GM21825 (cell line): ENCODE data around the gene GRID1.

Source experiments
- ATAC-seq: cut with Tn5 transposase; IDR thresholded peaks from one replicate; pipeline ENCODE4 v1.9.1; 2021; ENCODE audit warnings: mild to moderate bottlenecking, moderate library complexity; ENCODE audit not compliant: unreplicated experiment

The GRID1 gene

GRCh38 chr10:86027346-86027745 is 339.2 kb downstream of the GRID1 start:
- ATAC-seq, result no peak

- ATAC-seq, result no peak
Measured at GRCh38 chr10:86025509-86025908, 341.1 kb downstream of the GRID1 start.

- no peak for ATAC-seq
Measured at GRCh38 chr10:86024281-86025041, 342.1 kb downstream of the GRID1 start.

DNA sequence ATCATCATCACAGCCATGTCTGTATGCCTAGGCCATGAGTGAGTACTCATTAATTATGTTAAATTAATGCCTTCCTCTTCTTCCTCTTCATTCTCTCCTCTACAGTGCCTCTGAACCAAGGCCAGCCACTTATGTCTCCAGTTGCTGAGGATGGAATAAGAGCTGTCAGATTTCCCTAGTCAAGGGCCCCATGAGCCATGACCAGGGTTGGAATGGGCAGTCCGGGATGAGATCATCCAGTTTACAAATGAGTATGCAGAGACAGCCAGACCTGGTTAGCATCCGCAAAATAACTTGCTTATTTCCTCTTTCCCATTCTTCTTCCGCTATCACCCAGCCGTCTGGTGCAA is 342.7 kb downstream of the GRID1 start:
- no peak for ATAC-seq

DNA sequence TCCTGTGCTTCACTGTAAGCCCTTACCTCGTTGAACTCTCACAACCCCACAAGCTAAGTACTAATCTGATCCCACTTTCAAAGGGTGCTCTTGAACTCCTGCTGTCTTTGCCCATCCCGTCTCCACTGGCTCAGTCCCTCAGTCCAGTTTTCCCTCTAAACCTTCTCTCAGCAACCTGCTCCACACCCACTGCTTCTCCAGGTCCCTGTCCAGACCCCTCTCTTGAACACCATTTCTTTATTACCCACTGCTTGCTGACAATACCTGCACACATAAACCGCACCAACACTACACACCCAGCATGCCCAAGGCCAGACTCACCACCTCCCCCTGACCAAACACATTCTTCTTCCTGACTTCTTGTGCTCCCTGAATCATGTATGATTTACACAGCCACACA is 343.3 kb downstream of the GRID1 start:
- no peak for ATAC-seq

GRCh38 chr10:86022906-86023305 is 343.7 kb downstream of the GRID1 start:
- no peak for ATAC-seq

GRCh38 chr10:86020134-86020533 is 346.5 kb downstream of the GRID1 start:
- ATAC-seq, result no peak

DNA sequence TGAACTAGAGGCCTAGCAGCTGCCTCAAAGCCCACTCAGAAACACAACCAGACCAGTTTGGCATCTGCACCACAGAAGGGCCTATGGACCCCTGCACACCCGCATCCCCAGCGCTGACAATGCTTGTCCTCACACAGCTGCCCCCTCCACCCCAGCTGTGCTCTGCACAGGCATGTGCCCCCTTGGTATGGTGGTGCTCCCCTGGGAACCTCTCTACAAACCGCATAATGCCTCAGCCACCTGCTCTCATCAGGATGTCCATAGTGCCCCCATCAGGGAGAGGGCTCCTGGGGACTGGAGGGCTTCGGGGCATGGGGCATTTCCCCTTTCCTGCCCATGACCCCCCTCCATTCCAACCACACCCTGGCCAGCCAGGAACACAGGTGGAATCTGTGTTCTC is 347.5 kb downstream of the GRID1 start:
- ATAC-seq, result no peak

DNA sequence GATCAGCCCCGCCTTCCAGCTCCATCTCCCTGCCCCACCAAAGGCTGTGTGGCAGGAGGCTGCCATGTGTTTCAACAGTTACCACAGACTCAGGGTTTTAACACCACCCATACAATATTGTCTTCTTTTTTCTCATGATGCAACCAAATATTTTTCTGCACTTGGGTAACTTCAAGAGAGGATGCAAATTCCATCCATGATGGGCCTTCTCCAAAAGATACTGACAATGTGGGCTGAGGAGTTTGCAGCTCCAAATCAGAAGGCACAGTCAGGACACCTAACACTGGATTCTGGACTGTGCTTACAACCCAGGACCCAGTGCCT is 347.9 kb downstream of the GRID1 start:
- ATAC-seq, result no peak

DNA sequence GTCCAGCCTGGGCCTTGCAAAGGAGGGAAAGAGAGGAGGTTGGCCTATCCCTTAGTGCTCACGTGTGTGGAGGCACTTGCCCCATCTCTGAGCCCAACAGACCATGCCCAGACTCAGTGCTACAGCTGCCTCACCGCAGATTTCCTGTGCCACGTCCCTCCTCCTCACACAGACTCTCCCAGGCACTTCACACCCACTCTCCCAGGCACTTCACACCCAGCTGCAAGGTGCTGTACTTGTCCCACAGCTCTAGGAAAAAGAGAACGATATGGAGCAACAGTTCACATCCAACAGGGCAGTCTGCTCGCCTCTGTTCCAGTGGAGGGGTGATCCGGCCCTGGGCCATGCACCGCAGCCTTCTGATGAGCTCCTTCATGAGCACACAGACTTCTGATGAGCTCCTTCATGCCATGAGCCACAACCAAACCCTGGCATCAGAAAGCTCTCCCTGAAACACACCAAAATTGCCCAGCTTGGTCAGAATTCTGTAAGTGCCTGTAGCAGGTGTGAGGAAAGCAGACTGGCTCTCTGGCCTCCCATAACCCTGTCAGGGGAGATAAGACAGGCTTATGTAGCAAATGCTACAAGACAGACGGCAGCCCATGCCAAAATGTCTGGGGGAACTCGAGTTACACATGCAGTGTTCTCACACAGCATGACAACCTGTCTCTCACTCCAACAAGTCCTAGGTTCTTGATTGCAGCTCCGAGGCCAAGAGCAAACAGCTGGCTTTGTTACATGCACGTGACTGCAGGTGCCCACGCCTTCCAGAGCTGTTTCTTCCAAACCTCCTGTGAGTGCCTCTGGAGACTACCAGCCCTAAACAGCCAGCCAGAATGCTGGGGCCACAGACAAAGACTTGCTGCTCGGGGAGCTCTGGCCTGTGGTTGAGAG is 348.5 kb downstream of the GRID1 start:
- ATAC-seq, result peak; percentile 75

- no peak for ATAC-seq
Measured at GRCh38 chr10:86013568-86013967, 353.0 kb downstream of the GRID1 start.

- ATAC-seq, result no peak
Measured at GRCh38 chr10:86007171-86007570, 359.4 kb downstream of the GRID1 start.

DNA sequence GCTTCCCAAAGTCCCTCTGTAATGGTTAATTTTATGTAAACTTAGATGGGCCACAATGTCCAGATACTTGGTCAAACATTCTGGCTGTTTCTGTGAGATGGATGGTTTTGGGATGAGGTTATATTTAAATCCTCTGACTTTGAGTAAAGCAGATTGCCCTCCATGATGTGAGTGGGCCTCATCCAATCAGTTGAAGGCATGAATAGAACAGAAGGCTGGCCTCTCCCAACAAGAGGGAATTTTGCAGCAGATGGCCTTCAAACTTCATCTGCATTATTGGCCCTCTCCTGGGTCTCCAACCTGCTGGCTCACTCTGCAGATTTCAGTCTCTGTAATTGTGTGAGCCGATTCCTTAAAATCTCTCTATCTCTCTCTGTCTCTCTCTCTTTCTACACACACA is 362.3 kb downstream of the GRID1 start:
- ATAC-seq, result no peak

GRCh38 chr10:86003201-86003621 is 363.4 kb downstream of the GRID1 start:
- no peak for ATAC-seq

- no peak for ATAC-seq
Measured at GRCh38 chr10:86001521-86001920, 365.1 kb downstream of the GRID1 start.

DNA sequence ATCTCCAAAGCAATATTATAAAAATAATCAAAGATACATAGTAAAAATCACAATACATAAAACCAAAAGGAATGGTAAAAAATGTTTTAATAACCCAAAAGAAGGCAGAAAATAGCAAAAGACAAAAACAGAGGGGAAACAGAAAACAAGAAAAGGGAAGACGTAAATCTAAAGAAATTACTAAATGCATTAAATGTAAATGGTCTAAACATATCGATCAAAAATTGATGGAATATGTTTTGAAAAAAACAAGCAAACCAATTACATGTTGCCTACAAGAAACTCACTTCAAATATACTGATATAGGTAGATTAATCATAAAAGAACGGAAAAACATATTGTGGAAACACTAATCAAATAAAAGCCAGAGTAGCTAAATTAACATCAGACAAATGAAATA is 369.1 kb downstream of the GRID1 start:
- no peak for ATAC-seq

DNA sequence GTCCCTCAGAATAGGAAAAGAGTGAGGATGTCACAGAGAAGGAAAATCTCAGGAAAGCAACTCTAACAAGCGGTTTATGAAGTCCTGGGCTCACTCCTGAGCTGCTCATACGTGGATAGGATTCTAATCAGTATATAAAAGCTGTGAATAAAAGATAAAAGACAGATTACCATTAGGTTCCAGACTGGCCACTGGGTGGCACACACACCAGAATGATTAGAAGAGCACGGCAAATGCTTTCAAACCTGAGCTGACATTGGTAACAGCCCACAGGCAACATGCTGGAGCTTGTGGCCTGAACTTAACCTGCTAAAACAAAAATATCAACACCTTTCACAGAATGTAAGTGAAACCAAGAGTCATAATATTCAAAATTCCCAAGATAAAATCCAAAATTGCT is 370.8 kb downstream of the GRID1 start:
- ATAC-seq, result no peak

DNA sequence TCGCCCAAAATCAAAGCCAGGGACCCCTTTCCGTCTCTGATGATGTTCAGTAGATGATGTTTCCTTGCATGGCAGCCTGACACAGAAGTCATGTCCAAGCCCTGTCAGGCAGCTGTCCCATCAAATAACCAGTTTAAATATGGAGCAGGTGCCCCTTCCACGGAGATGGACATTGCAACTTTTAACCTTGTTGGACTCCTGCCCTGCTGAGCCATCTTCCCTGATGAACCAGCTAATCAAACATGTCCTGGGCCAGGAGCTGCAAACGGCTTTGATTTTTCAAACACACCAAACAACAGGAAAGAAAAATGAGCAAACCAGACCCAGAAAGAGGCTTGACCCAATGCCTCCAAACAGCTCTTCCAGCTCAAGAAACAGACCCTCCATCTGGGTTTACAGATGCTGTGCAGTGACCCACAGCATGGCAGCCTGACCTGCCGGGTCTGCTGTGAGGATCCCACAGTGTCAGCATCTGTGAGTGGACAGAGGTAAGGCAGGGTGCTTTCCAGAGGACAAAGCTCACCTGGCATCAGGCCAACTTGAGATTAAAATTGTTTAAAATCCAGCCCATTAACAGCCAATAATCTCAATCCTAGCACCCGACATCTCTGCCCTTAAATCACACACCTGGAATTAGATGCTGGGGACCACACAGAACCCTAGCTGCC is 372.6 kb downstream of the GRID1 start:
- ATAC-seq, result no peak

DNA sequence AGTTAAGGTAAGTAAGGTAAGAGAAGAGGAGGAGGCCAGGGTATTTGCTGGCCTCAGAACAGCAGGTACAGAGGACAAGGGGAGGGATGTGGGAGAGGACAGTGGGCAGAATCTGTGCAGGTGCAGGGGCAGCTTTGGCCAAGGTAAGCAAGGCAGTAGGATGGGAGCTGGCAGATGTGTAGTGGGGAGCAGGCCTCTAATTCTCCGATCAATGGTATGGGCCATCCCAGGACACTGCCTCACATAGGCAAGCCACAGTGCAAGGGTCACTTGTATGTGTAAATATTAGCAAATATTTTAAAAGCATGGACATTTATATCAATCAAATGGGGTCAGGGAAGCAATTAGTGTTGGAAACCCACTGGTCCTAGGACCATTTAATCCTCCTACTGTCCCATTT is 373.5 kb downstream of the GRID1 start:
- no peak for ATAC-seq

- no peak for ATAC-seq
Measured at GRCh38 chr10:85992324-85992723, 374.3 kb downstream of the GRID1 start.

GRCh38 chr10:85986777-85987176 is 379.8 kb downstream of the GRID1 start:
- ATAC-seq, result no peak

DNA sequence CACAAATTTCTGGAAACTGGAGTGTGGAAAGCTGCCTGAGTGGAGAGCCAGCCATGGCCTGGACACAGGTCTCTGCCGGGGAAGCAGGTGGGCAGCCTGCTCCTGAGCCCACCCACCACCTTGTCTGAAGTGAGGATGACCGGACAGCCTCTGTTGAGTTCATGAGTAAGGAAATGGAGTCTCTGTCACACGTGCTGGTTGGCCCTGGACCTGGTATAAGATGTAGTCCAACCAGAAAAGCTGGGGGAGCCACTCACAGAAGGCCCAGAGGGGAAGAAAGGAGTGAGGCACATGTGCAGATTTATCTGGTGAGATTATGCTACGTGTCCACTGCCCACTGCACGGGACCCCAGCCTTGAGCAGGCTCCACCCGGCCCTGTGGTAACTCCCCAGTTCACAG is 383.5 kb downstream of the GRID1 start:
- no peak for ATAC-seq
